Measurements from ENCODE around the gene AMELX.

DNA sequence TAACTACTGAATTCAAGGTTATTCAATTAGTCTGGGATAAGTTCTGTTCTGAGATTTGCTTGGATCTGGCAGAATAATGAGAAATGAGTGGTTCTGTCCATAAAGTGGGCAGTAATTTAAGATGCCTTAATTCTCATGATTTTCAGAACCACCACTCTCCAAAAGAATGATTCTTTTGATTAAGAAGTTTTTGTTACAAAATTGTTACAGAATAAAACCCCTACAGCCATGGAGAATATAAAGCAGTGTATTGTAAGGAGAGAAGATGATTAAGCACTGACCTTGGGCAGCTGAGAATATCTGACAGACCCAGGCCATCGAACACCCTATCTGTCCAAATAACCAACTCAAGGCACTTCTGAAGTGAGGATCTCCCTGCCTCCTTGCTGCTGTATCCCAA is 12.4 kb downstream of the AMELX start:
- TF ChIP-seq, protein P1, sequence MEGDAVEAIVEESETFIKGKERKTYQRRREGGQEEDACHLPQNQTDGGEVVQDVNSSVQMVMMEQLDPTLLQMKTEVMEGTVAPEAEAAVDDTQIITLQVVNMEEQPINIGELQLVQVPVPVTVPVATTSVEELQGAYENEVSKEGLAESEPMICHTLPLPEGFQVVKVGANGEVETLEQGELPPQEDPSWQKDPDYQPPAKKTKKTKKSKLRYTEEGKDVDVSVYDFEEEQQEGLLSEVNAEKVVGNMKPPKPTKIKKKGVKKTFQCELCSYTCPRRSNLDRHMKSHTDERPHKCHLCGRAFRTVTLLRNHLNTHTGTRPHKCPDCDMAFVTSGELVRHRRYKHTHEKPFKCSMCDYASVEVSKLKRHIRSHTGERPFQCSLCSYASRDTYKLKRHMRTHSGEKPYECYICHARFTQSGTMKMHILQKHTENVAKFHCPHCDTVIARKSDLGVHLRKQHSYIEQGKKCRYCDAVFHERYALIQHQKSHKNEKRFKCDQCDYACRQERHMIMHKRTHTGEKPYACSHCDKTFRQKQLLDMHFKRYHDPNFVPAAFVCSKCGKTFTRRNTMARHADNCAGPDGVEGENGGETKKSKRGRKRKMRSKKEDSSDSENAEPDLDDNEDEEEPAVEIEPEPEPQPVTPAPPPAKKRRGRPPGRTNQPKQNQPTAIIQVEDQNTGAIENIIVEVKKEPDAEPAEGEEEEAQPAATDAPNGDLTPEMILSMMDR (conservative IDR thresholded peaks at IDR 0.05), result no peak
- TF ChIP-seq ZFX (IDR thresholded peaks at IDR 0.05), result no peak

All from C4-2B (cell line).